Fibroblast of lung (primary cell): ENCODE data around the gene ACBD6. TPM values are rescaled to one million over a fixed set of nuclear protein-coding genes. Genes with fewer than 3 reads are reported as not detected.

Experiments used
- DNase-seq, 2 donors: peaks; one replicate each; pipeline versions ENCODE4 v3.0.0 to v3.0.0-alpha.2; 2010; ENCODE audit warnings: low read depth in 2 of 2
- H2AFZ ChIP-seq: 2 replicates; pipeline ENCODE4 v1.5.1; 2012; ENCODE audit warnings: low read length, control low read depth, inconsistent platforms
- H3K27ac ChIP-seq: 2 replicates; pipeline ENCODE4 v1.5.1; 2011; ENCODE audit warnings: low read length, control low read depth; ENCODE audit not compliant: insufficient read depth
- H3K27me3 ChIP-seq: 2 replicates; pipeline ENCODE4 v1.5.1; 2011; ENCODE audit warnings: mild to moderate bottlenecking, low read length; ENCODE audit not compliant: control insufficient read depth, insufficient read depth
- H3K36me3 ChIP-seq: 2 replicates; pipeline ENCODE4 v1.5.1; 2011; ENCODE audit warnings: low read length; ENCODE audit not compliant: control insufficient read depth, insufficient read depth
- H3K4me1 ChIP-seq: 2 replicates; pipeline ENCODE4 v1.5.1; 2011; ENCODE audit warnings: low read length; ENCODE audit not compliant: control insufficient read depth, insufficient read depth; ENCODE audit errors: extremely low read depth
- H3K4me2 ChIP-seq: 2 replicates; pipeline ENCODE4 v1.5.1; 2011; ENCODE audit warnings: low read length, control low read depth; ENCODE audit not compliant: insufficient read depth; ENCODE audit errors: extremely low read depth
- H3K4me3 ChIP-seq, 4 experiments: fragments of 200-600 bp in 1 of 4; sonication (generic) in 1 of 4; replicated peaks in 1 of 4; 2 replicates each; pipeline ENCODE4 v1.5.1; 2011 to 2016; ENCODE audit warnings: low read length in 4 of 4, low read depth in 3 of 4, mild to moderate bottlenecking in 3 of 4, control low read depth in 2 of 4, inconsistent platforms in 1 of 4, mixed read lengths in 1 of 4; ENCODE audit not compliant: insufficient read depth in 1 of 4; ENCODE audit errors: control extremely low read depth in 1 of 4
- H3K79me2 ChIP-seq: 2 replicates; pipeline ENCODE4 v1.5.1; 2012; ENCODE audit warnings: mild to moderate bottlenecking, low read length, inconsistent platforms; ENCODE audit not compliant: control insufficient read depth, insufficient read depth
- H3K9ac ChIP-seq: 2 replicates; pipeline ENCODE4 v1.5.1; 2011; ENCODE audit warnings: mild to moderate bottlenecking, low read length, control low read depth; ENCODE audit not compliant: insufficient read depth
- H3K9me3 ChIP-seq: 2 replicates; pipeline ENCODE4 v1.5.1; 2012; ENCODE audit warnings: low read depth, low read length; ENCODE audit not compliant: control insufficient read depth, insufficient read depth
- H4K20me1 ChIP-seq: 2 replicates; pipeline ENCODE4 v1.5.1; 2011; ENCODE audit warnings: low read length; ENCODE audit not compliant: control insufficient read depth, insufficient read depth; ENCODE audit errors: extremely low read depth
- CTCF ChIP-seq, 2 donors: IDR thresholded peaks in 1 of 2; conservative IDR thresholded peaks in 1 of 2; 1 replicate in 1 of 2; 2 replicates in 1 of 2; pipeline ENCODE4 v1.5.1; 2011 to 2012; ENCODE audit warnings: low read length in 2 of 2, control low read depth in 1 of 2, inconsistent platforms in 1 of 2, low read depth in 1 of 2, mild to moderate bottlenecking in 1 of 2
- EZH2 ChIP-seq: IDR thresholded peaks from 2 replicates; pipeline ENCODE4 v1.5.1; 2012; ENCODE audit warnings: low read length, control low read depth, mild to moderate bottlenecking; ENCODE audit errors: missing control alignments
- polyA plus RNA-seq, 2 donors: library from polyadenylated mRNA; depleted of rRNA in 1 of 2; stranded (reverse) in 1 of 2; unstranded in 1 of 2; fragments of >200 nt; gene quantifications; 2 replicates each; pipeline ENCODE4 v1.2.1, GENCODE V29; 2011 to 2012; ENCODE audit warnings: missing spikeins in 1 of 2
- total RNA-seq: library from RNA; depleted of rRNA; stranded (reverse); fragments of >200 nt; gene quantifications from 2 replicates; pipeline ENCODE4 v1.2.1, GENCODE V29; 2014

The ACBD6 gene
- total and polyA plus RNA-seq, 2 donors (not counting 1 experiment from before 2014, with no cell fraction given) = 63.4 to 78.7 TPM

- no peak for DNase-seq
- Histone ChIP-seq H3K4me3 (no peak overlapping the region), H3K27ac (no peak overlapping the region), H3K9me3 (no peaks in the 10 kb centered on the region), H2AFZ (no peak overlapping the region), H3K4me1 (no peaks in the 10 kb centered on the region), H4K20me1 (no peaks in the 10 kb centered on the region), H3K9ac (no peak overlapping the region), H3K36me3 (no peaks in the 10 kb centered on the region), H3K27me3 (no peaks in the 10 kb centered on the region), H3K4me2 (no peak overlapping the region), H3K79me2 (no peaks in the 10 kb centered on the region)
- TF ChIP-seq CTCF (conservative IDR thresholded peaks at IDR 0.05 in 1 of 2, IDR thresholded peaks at IDR 0.05 in 1 of 2; ENCODE audit: low read depth in 1 of 2, low read length in 2 of 2) = no peak
- no peak for TF ChIP-seq EZH2
These were observed 148.4 kb downstream of the ACBD6 start for GRCh38 chr1:180353945-180354344.

- no peaks in the 10 kb centered on the region for H4K20me1 ChIP-seq
- H2AFZ ChIP-seq = no peak overlapping the region
- H3K4me2 ChIP-seq = no peak overlapping the region
- no peaks in the 10 kb centered on the region for H3K4me1 ChIP-seq
- TF ChIP-seq EZH2 = no peak
- TF ChIP-seq CTCF (conservative IDR thresholded peaks at IDR 0.05 in 1 of 2, IDR thresholded peaks at IDR 0.05 in 1 of 2; ENCODE audit: low read depth in 1 of 2, low read length in 2 of 2) = no peak
- no peak overlapping the region for H3K9ac ChIP-seq
- DNase-seq = no peak
- H3K27me3 ChIP-seq = no peaks in the 10 kb centered on the region
- no peaks in the 10 kb centered on the region for H3K79me2 ChIP-seq
- H3K36me3 ChIP-seq = no peaks in the 10 kb centered on the region
- no peaks in the 10 kb centered on the region for H3K9me3 ChIP-seq
- H3K4me3 ChIP-seq = no peak overlapping the region
- H3K27ac ChIP-seq = no peak overlapping the region
These were observed 149.8 kb downstream of the ACBD6 start for GRCh38 chr1:180352588-180352987.

- H4K20me1 ChIP-seq = no peaks in the 10 kb centered on the region
- no peak overlapping the region for H2AFZ ChIP-seq
- H3K9ac ChIP-seq = no peak overlapping the region
- no peak for DNase-seq
- H3K27ac ChIP-seq = no peak overlapping the region
- TF ChIP-seq CTCF (conservative IDR thresholded peaks at IDR 0.05 in 1 of 2, IDR thresholded peaks at IDR 0.05 in 1 of 2; ENCODE audit: low read depth in 1 of 2, low read length in 2 of 2) (no peak), EZH2 (no peak)
- no peaks in the 10 kb centered on the region for H3K4me1 ChIP-seq
- H3K27me3 ChIP-seq = no peaks in the 10 kb centered on the region
- H3K4me2 ChIP-seq = no peak overlapping the region
- no peaks in the 10 kb centered on the region for H3K79me2 ChIP-seq
- H3K9me3 ChIP-seq = no peaks in the 10 kb centered on the region
- no peaks in the 10 kb centered on the region for H3K36me3 ChIP-seq
- no peak overlapping the region for H3K4me3 ChIP-seq
These were observed 150.4 kb downstream of the ACBD6 start for GRCh38 chr1:180352021-180352420.
